Keratinocyte (primary cell): ENCODE results near the gene NDUFAF4. TPM values are rescaled to one million over a fixed set of nuclear protein-coding genes. Genes with fewer than 3 reads are reported as not detected.

Experiments used
- DNase-seq: peaks from one replicate; pipeline ENCODE4 v3.0.0-alpha.2; 2011; ENCODE audit warnings: low read depth, missing footprints, low spot score
- FAIRE-seq: peaks from 2 replicates; lab custom pipeline; 2011; peaks lifted over from hg19 to GRCh38; lab: Jason Lieb, UNC
- H2AFZ ChIP-seq: 2 replicates; pipeline ENCODE4 v1.6.0; 2012; ENCODE audit warnings: low read length, control low read depth, inconsistent platforms; ENCODE audit not compliant: control insufficient read depth
- H3K27ac ChIP-seq: 2 replicates; pipeline ENCODE4 v1.5.1; 2011; ENCODE audit warnings: low read length; ENCODE audit not compliant: control insufficient read depth, insufficient read depth
- H3K27me3 ChIP-seq: 3 replicates; pipeline ENCODE4 v1.6.0; 2011; ENCODE audit warnings: low read length; ENCODE audit not compliant: control insufficient read depth, insufficient read depth; ENCODE audit errors: extremely low read depth
- H3K36me3 ChIP-seq, 2 experiments: 2 replicates in 1 of 2; 3 replicates in 1 of 2; pipeline ENCODE4 v1.5.1; 2011; ENCODE audit warnings: low read length in 2 of 2, mild to moderate bottlenecking in 1 of 2; ENCODE audit not compliant: control insufficient read depth in 2 of 2, insufficient read depth in 2 of 2; ENCODE audit errors: extremely low read depth in 1 of 2
- H3K4me1 ChIP-seq: 3 replicates; pipeline ENCODE4 v1.5.1; 2011; ENCODE audit warnings: low read length; ENCODE audit not compliant: control insufficient read depth, insufficient read depth; ENCODE audit errors: extremely low read depth
- H3K4me2 ChIP-seq: 3 replicates; pipeline ENCODE4 v1.6.0; 2011; ENCODE audit warnings: low read depth, low read length; ENCODE audit not compliant: control insufficient read depth, insufficient read depth; ENCODE audit errors: extremely low read depth
- H3K4me3 ChIP-seq, 3 experiments: fragments of 200-600 bp in 1 of 3; sonication (generic) in 1 of 3; 2 replicates in 2 of 3; 3 replicates in 1 of 3; pipeline ENCODE4 v1.5.1; 2011 to 2016; ENCODE audit warnings: low read length in 3 of 3, mild to moderate bottlenecking in 3 of 3, control low read depth in 2 of 3, inconsistent platforms in 1 of 3, low read depth in 1 of 3, mixed read lengths in 1 of 3, mixed run types in 1 of 3, moderate library complexity in 1 of 3; ENCODE audit not compliant: control insufficient read depth in 2 of 3, insufficient read depth in 2 of 3; ENCODE audit errors: extremely low read depth in 1 of 3
- H3K79me2 ChIP-seq: 2 replicates; pipeline ENCODE4 v1.6.0; 2012; ENCODE audit warnings: low read length; ENCODE audit not compliant: control insufficient read depth, insufficient read depth
- H3K9ac ChIP-seq: 3 replicates; pipeline ENCODE4 v1.6.0; 2011; ENCODE audit warnings: low read length; ENCODE audit not compliant: control insufficient read depth, insufficient read depth; ENCODE audit errors: extremely low read depth
- H3K9me1 ChIP-seq: 3 replicates; pipeline ENCODE4 v1.6.0; 2011; ENCODE audit warnings: low read length; ENCODE audit not compliant: control insufficient read depth, insufficient read depth; ENCODE audit errors: extremely low read depth
- H3K9me3 ChIP-seq: 2 replicates; pipeline ENCODE4 v1.5.1; 2012; ENCODE audit warnings: low read depth, low read length; ENCODE audit not compliant: control insufficient read depth
- H4K20me1 ChIP-seq: 3 replicates; pipeline ENCODE4 v1.6.0; 2011; ENCODE audit warnings: low read length; ENCODE audit not compliant: control insufficient read depth, insufficient read depth; ENCODE audit errors: extremely low read depth
- CTCF ChIP-seq, 3 experiments: IDR thresholded peaks in 1 of 3; conservative IDR thresholded peaks in 1 of 3; optimal IDR thresholded peaks in 1 of 3; 2 replicates in 2 of 3; 3 replicates in 1 of 3; pipeline versions ENCODE3 to v1.5.1; 2011; ENCODE audit warnings: low read length in 3 of 3, mild to moderate bottlenecking in 3 of 3, moderate library complexity in 2 of 3, control low read depth in 1 of 3, inconsistent platforms in 1 of 3; ENCODE audit not compliant: insufficient read depth in 2 of 3; ENCODE audit errors: extremely low read depth in 1 of 3
- EZH2 ChIP-seq: IDR thresholded peaks from one replicate; pipeline ENCODE4 v1.6.1; 2012; ENCODE audit warnings: inconsistent platforms, mild to moderate bottlenecking, low read length, moderate library complexity
- dilution Hi-C: fragments of 300-500 bp; cut with MboI; formaldehyde crosslinking; loops from one replicate; pipeline ENCODE4 v1.7.0; 2020; ENCODE audit warnings: low sequenced_read_pairs; ENCODE audit not compliant: extremely low pct_ligation_motif_present
- polyA plus RNA-seq, 5 experiments: library from polyadenylated mRNA; depleted of rRNA in 3 of 5; stranded (reverse) in 3 of 5; stranded (forward) in 1 of 5; unstranded in 1 of 5; fragments of >200 nt; gene quantifications; 1 replicate in 1 of 5; 2 replicates in 3 of 5; 3 replicates in 1 of 5; pipeline versions ENCODE4 v1.2.1 to v1.2.3, GENCODE V29; 2011 to 2012; ENCODE audit warnings: missing spikeins in 2 of 5, low read depth in 1 of 5, low replicate concordance in 1 of 5

Gene NDUFAF4
- polyA plus RNA-seq, 1 donor (not counting 4 experiments of a cell fraction or from before 2014, with no cell fraction given): 68.3 TPM

- H3K79me2 ChIP-seq: no peaks in the 10 kb centered on the region
- H3K4me3 ChIP-seq: no peak overlapping the region
- dilution Hi-C loops: no loop called here
- H3K36me3 ChIP-seq: no peaks in the 10 kb centered on the region
- H3K27me3 ChIP-seq: peaks cover 35% of the 10 kb centered on the region
- H2AFZ ChIP-seq: no peak overlapping the region
- no peak overlapping the region for H3K9ac ChIP-seq
- H3K9me3 ChIP-seq: no peaks in the 10 kb centered on the region
- DNase-seq: no peak
- H3K9me1 ChIP-seq: no peaks in the 10 kb centered on the region
- H3K4me2 ChIP-seq: no peak overlapping the region
- no peaks in the 10 kb centered on the region for H4K20me1 ChIP-seq
- H3K27ac ChIP-seq: no peak overlapping the region
- H3K4me1 ChIP-seq: peaks cover 5% of the 10 kb centered on the region
- TF ChIP-seq EZH2 (no peak), CTCF (optimal IDR thresholded peaks at IDR 0.05 in 1 of 3, IDR thresholded peaks at IDR 0.05 in 1 of 3, conservative IDR thresholded peaks at IDR 0.05 in 1 of 3; ENCODE audit: extremely low read depth in 1 of 3, insufficient read depth in 2 of 3, low read length in 3 of 3) (no peak)
- FAIRE-seq: no peak
Measured at GRCh38 chr6:96926425-96926824, 28.7 kb upstream of the NDUFAF4 start.

- peak overlapping the region; percentile 94 for H3K4me2 ChIP-seq
- TF ChIP-seq CTCF (optimal IDR thresholded peaks at IDR 0.05 in 1 of 3, IDR thresholded peaks at IDR 0.05 in 1 of 3, conservative IDR thresholded peaks at IDR 0.05 in 1 of 3; ENCODE audit: extremely low read depth in 1 of 3, insufficient read depth in 2 of 3, low read length in 3 of 3) (no peak), EZH2 (no peak)
- dilution Hi-C loops: no loop called here
- H3K9me1 ChIP-seq: no peaks in the 10 kb centered on the region
- peak overlapping the region in 2 of 3 experiments; percentile 69 to 84 for H3K4me3 ChIP-seq
- H3K9me3 ChIP-seq: no peaks in the 10 kb centered on the region
- H3K27ac ChIP-seq: no peak overlapping the region
- peaks cover 35% of the 10 kb centered on the region for H3K27me3 ChIP-seq
- H2AFZ ChIP-seq: no peak overlapping the region
- H3K4me1 ChIP-seq: peaks cover 5% of the 10 kb centered on the region
- H4K20me1 ChIP-seq: no peaks in the 10 kb centered on the region
- FAIRE-seq (no peak), DNase-seq (no peak)
- H3K36me3 ChIP-seq: no peaks in the 10 kb centered on the region
- H3K79me2 ChIP-seq: no peaks in the 10 kb centered on the region
- no peak overlapping the region for H3K9ac ChIP-seq
Measured at GRCh38 chr6:96925290-96925687, 27.6 kb upstream of the NDUFAF4 start.
